Measurements from ENCODE around the gene HMGB1. TPM values are rescaled to one million over a fixed set of nuclear protein-coding genes. Genes with fewer than 3 reads are reported as not detected.

The HMGB1 gene
- total and polyA plus RNA-seq, 2 donors (not counting 3 experiments of a cell fraction or from before 2014, with no cell fraction given) = 111 to 670 TPM

DNA sequence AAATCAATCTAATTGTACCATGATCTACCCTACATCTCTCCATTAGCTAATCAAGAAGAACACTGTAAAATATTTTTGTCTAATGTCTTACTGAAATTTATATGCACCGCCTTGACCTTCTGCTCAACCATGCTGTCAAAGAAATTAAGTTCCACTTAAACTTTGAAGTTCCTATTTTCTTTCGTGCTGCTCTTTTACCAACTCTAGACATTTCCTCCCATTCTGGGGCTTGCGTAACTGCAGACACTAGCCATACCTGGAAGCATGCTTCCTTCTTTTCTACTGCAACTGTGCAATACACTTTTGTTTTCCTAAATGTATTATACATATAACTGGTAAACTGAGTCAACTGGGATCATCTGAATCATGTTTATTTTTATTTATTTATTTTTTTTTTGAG lies 51.9 kb downstream of the HMGB1 start:
- dilution Hi-C loops (cut with MboI; ENCODE audit: extremely low pct_ligation_motif_present, low sequenced_read_pairs) = no loop called here
- Histone ChIP-seq H3K4me1 (ENCODE audit: control insufficient read depth, extremely low read depth, insufficient read depth, low read length) (no peaks in the 10 kb centered on the region), H3K27me3 (ENCODE audit: control insufficient read depth in 2 of 2, insufficient read depth in 2 of 2, low read length in 2 of 2) (no peaks in the 10 kb centered on the region), H3K9ac (replicated peaks; ENCODE audit: extremely low read depth, insufficient read depth, low read length) (no peak overlapping the region), H3K79me2 (ENCODE audit: control insufficient read depth, insufficient read depth, low read length) (no peaks in the 10 kb centered on the region), H4K20me1 (replicated peaks; ENCODE audit: control insufficient read depth, extremely low read depth, insufficient read depth, low read length) (no peaks in the 10 kb centered on the region), H3K4me3 (replicated peaks in 1 of 3; ENCODE audit: insufficient read depth in 1 of 3, low read depth in 1 of 3, low read length in 3 of 3) (no peak overlapping the region), H2AFZ (ENCODE audit: low read depth, low read length) (no peak overlapping the region), H3K9me3 (replicated peaks; ENCODE audit: control insufficient read depth, insufficient read depth, low read length) (no peaks in the 10 kb centered on the region), H3K9me1 (replicated peaks; ENCODE audit: control insufficient read depth, extremely low read depth, insufficient read depth, low read length) (no peaks in the 10 kb centered on the region), H3K36me3 (ENCODE audit: control insufficient read depth in 2 of 2, extremely low read depth in 1 of 2, insufficient read depth in 2 of 2, low read length in 2 of 2) (no peaks in the 10 kb centered on the region), H3K27ac (ENCODE audit: insufficient read depth, low read depth, low read length) (no peak overlapping the region), H3K4me2 (ENCODE audit: insufficient read depth, low read length) (no peak overlapping the region)
- POLR2A ChIA-PET = no interaction called here
- DNase-seq (ENCODE audit: low read depth, low spot score) (no peak), FAIRE-seq (no peak)
- no TSS peak for BruUV-seq (replicated peaks)
- TF ChIP-seq MYC (IDR thresholded peaks at IDR 0.05; ENCODE audit: low read depth, low read length) (no peak), POLR2A (IDR thresholded peaks at IDR 0.05; ENCODE audit: low read depth, low read length) (no peak), JUN (IDR thresholded peaks at IDR 0.05; ENCODE audit: borderline replicate concordance, insufficient read depth, insufficient read length, low read depth) (no peak)
- TF ChIP-seq, protein P1, sequence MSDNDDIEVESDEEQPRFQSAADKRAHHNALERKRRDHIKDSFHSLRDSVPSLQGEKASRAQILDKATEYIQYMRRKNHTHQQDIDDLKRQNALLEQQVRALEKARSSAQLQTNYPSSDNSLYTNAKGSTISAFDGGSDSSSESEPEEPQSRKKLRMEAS (IDR thresholded peaks at IDR 0.05; ENCODE audit: insufficient read depth, insufficient read length) = no peak
- intact Hi-C loops (cut with micrococcal nuclease) = no loop called here
- CTCF ChIA-PET = interaction anchor here (1.0 kb wide), 1 partner anchor 32 kb away, joined by 3 read pairs; no protein-coding TSS in a partner anchor

GRCh38 chr13:30412346-30412745 lies 53.4 kb downstream of the HMGB1 start:
- BruUV-seq (replicated peaks) = no TSS peak
- CTCF ChIA-PET = no interaction called here

More at GRCh38 chr13:30412346-30412745, 53.4 kb downstream of the HMGB1 start:
- Histone ChIP-seq H3K9me3 (replicated peaks; ENCODE audit: control insufficient read depth, insufficient read depth, low read length) (no peaks in the 10 kb centered on the region), H3K9me1 (replicated peaks; ENCODE audit: control insufficient read depth, extremely low read depth, insufficient read depth, low read length) (no peaks in the 10 kb centered on the region), H3K4me3 (replicated peaks in 1 of 3; ENCODE audit: insufficient read depth in 1 of 3, low read depth in 1 of 3, low read length in 3 of 3) (no peak overlapping the region), H3K27me3 (ENCODE audit: control insufficient read depth in 2 of 2, insufficient read depth in 2 of 2, low read length in 2 of 2) (no peaks in the 10 kb centered on the region), H2AFZ (ENCODE audit: low read depth, low read length) (no peak overlapping the region), H3K4me1 (ENCODE audit: control insufficient read depth, extremely low read depth, insufficient read depth, low read length) (peaks cover 3% of the 10 kb centered on the region), H3K4me2 (ENCODE audit: insufficient read depth, low read length) (no peak overlapping the region), H3K79me2 (ENCODE audit: control insufficient read depth, insufficient read depth, low read length) (no peaks in the 10 kb centered on the region), H3K27ac (ENCODE audit: insufficient read depth, low read depth, low read length) (no peak overlapping the region), H4K20me1 (replicated peaks; ENCODE audit: control insufficient read depth, extremely low read depth, insufficient read depth, low read length) (no peaks in the 10 kb centered on the region), H3K9ac (replicated peaks; ENCODE audit: extremely low read depth, insufficient read depth, low read length) (no peak overlapping the region), H3K36me3 (ENCODE audit: control insufficient read depth in 2 of 2, extremely low read depth in 1 of 2, insufficient read depth in 2 of 2, low read length in 2 of 2) (no peaks in the 10 kb centered on the region)
- intact Hi-C loops (cut with micrococcal nuclease) (no loop called here), dilution Hi-C loops (cut with MboI; ENCODE audit: extremely low pct_ligation_motif_present, low sequenced_read_pairs) (no loop called here)
- POLR2A ChIA-PET = interaction anchor here (1.1 kb wide), 1 partner anchor 10 kb away, joined by 4 read pairs; the partner anchor contains the start of gene UBE2L5
- no peak for DNase-seq (ENCODE audit: low read depth, low spot score)
- no peak for TF ChIP-seq JUN (IDR thresholded peaks at IDR 0.05; ENCODE audit: borderline replicate concordance, insufficient read depth, insufficient read length, low read depth)
- TF ChIP-seq CTCF (IDR thresholded peaks at IDR 0.05; ENCODE audit: extremely low read depth in 1 of 2, insufficient read depth in 1 of 2, low read depth in 1 of 2, low read length in 2 of 2) = no peak
- no peak for TF ChIP-seq POLR2AphosphoS5 (IDR thresholded peaks at IDR 0.05; ENCODE audit: insufficient read depth, low read depth, low read length)
- no peak for FAIRE-seq

All from endothelial cell of umbilical vein (primary cell).